Stimulated activated CD4-positive, alpha-beta T cell treated with anti-CD3 and anti-CD28 coated beads, Interleukin-15, amount 100 ng/mL, for 48 hours (primary cell): ENCODE results near the gene CYFIP2.

Experiments used
- DNase-seq, 2 donors: peaks; one replicate each; pipeline ENCODE4 v3.0.0-alpha.2; 2020; ENCODE audit warnings: low read depth in 2 of 2

CYFIP2 gene

GRCh38 chr5:157324237-157324636, 58.3 kb downstream of the CYFIP2 start:
- no peak for DNase-seq

- DNase-seq, result no peak
Observed at GRCh38 chr5:157326440-157327005, 60.6 kb downstream of the CYFIP2 start.

GRCh38 chr5:157327771-157328170, 61.8 kb downstream of the CYFIP2 start:
- no peak for DNase-seq

- no peak for DNase-seq
Observed at GRCh38 chr5:157328277-157328912, 62.5 kb downstream of the CYFIP2 start.

GRCh38 chr5:157331807-157332206, 65.9 kb downstream of the CYFIP2 start:
- DNase-seq, result no peak

- no peak for DNase-seq
Observed at GRCh38 chr5:157335534-157336422, 69.9 kb downstream of the CYFIP2 start.

GRCh38 chr5:157336423-157336744, 70.5 kb downstream of the CYFIP2 start:
- no peak for DNase-seq

- no peak for DNase-seq
Observed at GRCh38 chr5:157339409-157339808, 73.5 kb downstream of the CYFIP2 start.

- DNase-seq, result no peak
Observed at GRCh38 chr5:157342822-157343402, 77.0 kb downstream of the CYFIP2 start.

GRCh38 chr5:157343842-157344790, 78.2 kb downstream of the CYFIP2 start:
- DNase-seq, result no peak

GRCh38 chr5:157345067-157345466, 79.1 kb downstream of the CYFIP2 start:
- no peak for DNase-seq

- no peak for DNase-seq
Observed at GRCh38 chr5:157345485-157345884, 79.6 kb downstream of the CYFIP2 start.

- DNase-seq, result no peak
Observed at GRCh38 chr5:157347301-157348048, 81.6 kb downstream of the CYFIP2 start.

- DNase-seq, result no peak
Observed at GRCh38 chr5:157348049-157348400, 82.1 kb downstream of the CYFIP2 start.

- no peak for DNase-seq
Observed at GRCh38 chr5:157350939-157351801, 85.2 kb downstream of the CYFIP2 start.

- no peak for DNase-seq
Observed at GRCh38 chr5:157351802-157352092, 85.8 kb downstream of the CYFIP2 start.

GRCh38 chr5:157352756-157353340, 86.9 kb downstream of the CYFIP2 start:
- peak; percentile 43 to 58 for DNase-seq

- no peak for DNase-seq
Observed at GRCh38 chr5:157354800-157355199, 88.9 kb downstream of the CYFIP2 start.

- no peak for DNase-seq
Observed at GRCh38 chr5:157356576-157356975, 90.7 kb downstream of the CYFIP2 start.

GRCh38 chr5:157357823-157358222, 91.9 kb downstream of the CYFIP2 start:
- DNase-seq, result no peak
